T-helper 2 cell (primary cell): Measurements from ENCODE around the gene TMEM184B.
A peak's percentile ranks its signal among the peaks of the same experiment; 100 is the strongest.

Experiments
- DNase-seq, 5 experiments: peaks; one replicate each; pipeline versions ENCODE4 v3.0.0 to v3.0.0-alpha.2; 2012 to 2022

TMEM184B gene

DNA sequence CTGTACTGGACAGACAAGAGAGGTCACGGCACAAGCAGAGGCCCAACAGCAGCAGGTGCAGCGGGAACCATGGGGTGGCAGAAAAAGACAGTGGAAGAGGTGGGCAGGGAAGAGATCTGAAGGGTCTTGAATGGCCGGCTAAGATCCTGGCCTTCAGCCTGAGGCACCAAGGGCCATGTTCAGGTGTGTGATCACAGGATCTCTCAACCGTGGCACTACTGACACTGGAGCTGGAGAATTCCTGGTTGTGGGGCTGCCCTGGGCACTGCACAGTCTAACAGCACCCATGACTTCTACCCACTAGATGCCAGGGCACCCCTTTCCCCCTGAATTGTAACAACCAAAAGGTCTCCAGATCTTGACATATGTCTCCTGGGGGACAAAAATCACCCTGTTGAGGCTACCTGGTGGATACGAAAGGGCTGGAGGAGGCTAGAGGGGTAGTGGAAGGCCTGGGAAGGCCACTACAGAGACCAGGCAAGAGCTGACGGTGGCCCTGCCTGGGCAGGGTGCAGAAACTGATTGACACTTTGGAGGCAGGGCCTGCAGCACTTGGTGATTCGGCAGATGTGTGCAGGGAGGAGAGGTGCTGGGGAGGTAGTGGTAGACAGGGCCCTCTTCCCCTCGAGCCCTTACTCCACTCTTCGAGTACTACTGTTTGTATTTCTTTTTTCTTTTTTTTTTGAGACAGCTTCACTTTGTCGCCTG lies 36.1 kb upstream of the TMEM184B start:
- DNase-seq: no peak

- DNase-seq: peak in 3 of 5 experiments; percentile 9 to 64 (median 58)
These were observed 33.0 kb upstream of the TMEM184B start for GRCh38 chr22:38305471-38306448.

DNA sequence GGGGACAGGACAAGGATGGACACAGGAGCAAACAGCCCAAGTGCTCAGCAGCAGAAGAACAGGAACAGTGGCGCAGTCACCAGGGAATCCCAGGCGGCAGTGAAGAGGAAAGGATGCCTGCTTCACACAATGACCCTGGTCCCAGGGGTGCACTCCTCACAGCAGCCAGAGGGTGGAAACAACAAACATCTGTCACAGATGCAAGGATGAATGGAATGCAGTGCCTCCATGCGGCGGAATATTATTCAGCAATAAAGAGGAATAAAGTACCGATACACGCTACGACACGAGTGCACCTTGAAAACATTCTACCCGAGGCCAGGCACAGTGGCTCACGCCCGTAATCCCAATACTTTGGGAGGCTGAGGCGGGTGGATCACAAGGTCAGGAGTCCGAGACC lies 31.7 kb upstream of the TMEM184B start:
- no peak for DNase-seq

GRCh38 chr22:38303974-38304373 lies 31.2 kb upstream of the TMEM184B start:
- no peak for DNase-seq

- no peak for DNase-seq
These were observed 30.1 kb upstream of the TMEM184B start for GRCh38 chr22:38302906-38303305.

- DNase-seq: no peak
These were observed 28.1 kb upstream of the TMEM184B start for GRCh38 chr22:38300946-38301345.

GRCh38 chr22:38300197-38300945 lies 27.6 kb upstream of the TMEM184B start:
- DNase-seq: no peak

- DNase-seq: no peak
These were observed 26.9 kb upstream of the TMEM184B start for GRCh38 chr22:38299770-38300102.

GRCh38 chr22:38298312-38299005 lies 25.6 kb upstream of the TMEM184B start:
- DNase-seq: peak in 3 of 5 experiments; percentile 17 to 38 (median 25)

- DNase-seq: no peak
These were observed 23.6 kb upstream of the TMEM184B start for GRCh38 chr22:38296372-38296771.

DNA sequence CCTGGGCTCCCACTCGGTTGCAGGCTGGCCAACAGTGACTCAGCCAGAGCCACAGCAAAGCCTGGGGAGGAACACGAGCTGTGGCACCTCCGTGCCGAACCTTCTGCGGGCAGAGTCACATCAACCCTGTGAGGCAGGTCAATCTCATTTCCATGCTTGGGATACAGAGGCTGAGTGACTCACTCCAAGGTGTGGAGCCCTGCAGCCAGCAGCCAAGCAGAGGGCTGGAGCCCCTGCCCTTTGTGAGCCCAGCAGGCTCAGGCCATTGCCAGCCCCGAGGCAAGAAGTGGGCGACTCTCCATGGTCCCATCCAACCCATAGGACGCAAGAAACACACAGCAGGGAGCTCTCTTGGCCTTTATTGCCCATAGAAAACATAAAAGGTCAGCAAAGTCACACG lies 23.1 kb upstream of the TMEM184B start:
- no peak for DNase-seq

GRCh38 chr22:38295339-38295738 lies 22.5 kb upstream of the TMEM184B start:
- DNase-seq: no peak

DNA sequence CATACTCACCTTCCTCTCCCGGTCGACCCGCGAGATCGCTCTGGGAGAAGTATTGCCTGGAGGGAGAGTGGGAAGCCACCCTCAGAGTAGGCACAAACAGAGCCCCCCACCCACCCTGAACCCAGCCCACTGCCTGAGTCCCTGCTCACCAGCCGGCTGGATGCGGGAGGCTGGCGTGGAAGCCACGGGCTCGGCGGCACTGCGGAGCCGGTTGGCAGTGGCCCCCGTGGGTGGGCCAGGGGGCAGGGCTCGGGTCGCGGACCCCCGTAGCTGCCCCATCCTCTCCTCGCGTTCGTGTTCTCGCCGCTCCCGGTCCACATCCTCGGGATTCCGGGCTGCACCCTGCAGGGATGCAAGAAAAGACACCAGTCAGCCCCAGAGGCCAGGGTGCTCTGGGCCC lies 21.4 kb upstream of the TMEM184B start:
- DNase-seq: no peak

GRCh38 chr22:38292694-38293093 lies 19.9 kb upstream of the TMEM184B start:
- DNase-seq: no peak

- no peak for DNase-seq
These were observed 18.5 kb upstream of the TMEM184B start for GRCh38 chr22:38291201-38291777.

DNA sequence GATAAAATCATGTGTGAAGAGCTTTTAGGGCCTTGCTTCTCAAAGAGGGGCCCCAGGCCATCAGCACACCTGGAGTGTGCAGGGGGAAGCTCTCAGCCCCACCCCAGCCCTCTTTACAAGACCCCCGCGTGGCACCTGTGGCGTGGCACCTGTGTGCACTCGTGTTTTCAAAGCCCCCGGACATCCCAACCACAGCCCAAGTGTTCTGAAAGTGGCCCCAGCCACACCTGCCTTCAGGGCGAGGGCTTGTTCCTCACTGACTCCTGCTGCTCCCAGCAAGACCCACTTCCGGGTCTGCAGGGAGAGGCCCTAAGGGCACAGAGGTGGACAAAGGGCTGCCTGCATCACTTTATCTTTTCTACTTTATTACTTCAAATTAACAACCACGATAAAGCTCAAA lies 17.5 kb upstream of the TMEM184B start:
- no peak for DNase-seq

DNA sequence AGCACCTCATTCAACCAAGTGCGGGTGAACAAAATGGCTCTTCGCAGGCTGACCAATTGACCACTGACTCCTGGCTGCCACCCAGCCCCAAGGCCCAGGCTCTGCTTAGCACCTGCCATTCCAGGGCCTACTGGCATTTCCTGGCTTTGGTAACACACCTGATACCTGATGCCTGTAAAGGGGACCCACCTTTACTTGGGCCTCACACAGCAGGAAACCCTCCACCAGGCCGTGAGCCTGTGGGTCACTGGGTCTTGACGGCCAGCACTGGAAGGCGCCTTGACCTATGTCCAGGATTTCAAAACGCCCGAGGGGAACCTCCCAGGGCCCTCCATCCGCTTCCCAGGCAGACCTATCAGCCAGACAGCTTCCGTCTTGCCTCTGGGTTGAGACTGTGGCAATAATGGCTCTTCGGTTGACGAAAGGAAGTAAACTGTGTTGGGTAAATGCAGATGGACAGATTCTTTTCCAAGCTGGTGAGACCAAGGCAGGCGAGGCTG lies 16.8 kb upstream of the TMEM184B start:
- no peak for DNase-seq

- DNase-seq: no peak
These were observed 14.3 kb upstream of the TMEM184B start for GRCh38 chr22:38286915-38287669.

DNA sequence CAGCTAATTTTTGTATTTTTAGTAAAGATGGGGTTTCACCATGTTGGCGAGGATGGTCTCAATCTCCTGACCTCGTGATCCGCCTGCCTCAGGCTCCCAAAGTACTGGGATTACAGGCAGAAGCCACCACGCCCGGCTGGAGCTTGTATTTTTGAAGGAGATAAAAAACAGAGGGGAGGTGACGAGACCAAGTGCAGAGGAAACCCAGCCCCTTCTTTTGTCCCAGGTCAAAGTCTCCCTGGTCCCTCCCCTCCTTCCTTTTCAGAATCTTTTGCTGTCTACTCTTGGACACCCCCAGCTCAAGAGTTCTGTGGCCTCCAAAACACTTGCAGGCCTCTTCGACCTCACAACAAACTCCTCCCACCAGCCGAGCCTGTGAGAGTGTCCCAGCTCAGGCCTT lies 12.2 kb upstream of the TMEM184B start:
- no peak for DNase-seq

DNA sequence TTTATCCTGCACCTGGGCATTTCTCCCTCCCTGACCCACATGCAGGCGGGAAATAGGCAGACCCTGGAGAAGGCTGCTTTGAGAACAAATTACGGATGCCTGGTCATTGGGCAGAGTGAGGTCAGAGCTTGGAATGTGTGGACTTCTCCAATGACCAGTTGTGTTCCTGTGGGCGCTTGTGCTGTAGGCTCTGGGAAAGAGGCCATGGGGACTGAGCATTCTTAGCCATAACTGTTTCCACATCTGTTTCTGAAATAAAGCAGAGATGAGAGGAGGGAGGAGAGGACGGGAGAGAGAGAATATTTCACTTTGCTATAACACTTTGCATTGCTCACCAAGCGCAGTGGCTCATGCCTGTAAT lies 11.2 kb upstream of the TMEM184B start:
- no peak for DNase-seq

- DNase-seq: no peak
These were observed 9.6 kb upstream of the TMEM184B start for GRCh38 chr22:38282397-38282796.
